ENCODE data around the gene SRD5A1. TPM values are rescaled to one million over a fixed set of nuclear protein-coding genes. Genes with fewer than 3 reads are reported as not detected.

The SRD5A1 gene
- total RNA-seq, 1 donor from 2014 or later, result 4.2 TPM

GRCh38 chr5:6602441-6602840, 30.8 kb upstream of the SRD5A1 start:
- intact Hi-C loops (cut with DNase I), result no loop called here
- DNase-seq (ENCODE audit: low spot score), result no peak

- no peak for DNase-seq (ENCODE audit: low spot score)
- intact Hi-C loops (cut with DNase I), result no loop called here
Observed at GRCh38 chr5:6603643-6604042, 29.6 kb upstream of the SRD5A1 start.

GRCh38 chr5:6604341-6604740, 28.9 kb upstream of the SRD5A1 start:
- intact Hi-C loops (cut with DNase I), result no loop called here
- no peak for DNase-seq (ENCODE audit: low spot score)

GRCh38 chr5:6604946-6605345, 28.3 kb upstream of the SRD5A1 start:
- no peak for DNase-seq (ENCODE audit: low spot score)
- intact Hi-C loops (cut with DNase I), result no loop called here

- DNase-seq (ENCODE audit: low spot score), result no peak
- intact Hi-C loops (cut with DNase I), result no loop called here
Observed at GRCh38 chr5:6606884-6607558, 26.2 kb upstream of the SRD5A1 start.

- intact Hi-C loops (cut with DNase I), result no loop called here
Observed at GRCh38 chr5:6607559-6607936, 25.7 kb upstream of the SRD5A1 start.

GRCh38 chr5:6608016-6608415, 25.2 kb upstream of the SRD5A1 start:
- no peak for DNase-seq (ENCODE audit: low spot score)
- intact Hi-C loops (cut with DNase I), result no loop called here

More at GRCh38 chr5:6607559-6607936, 25.7 kb upstream of the SRD5A1 start:
- no peak for DNase-seq (ENCODE audit: low spot score)

GRCh38 chr5:6611334-6612256, 21.6 kb upstream of the SRD5A1 start:
- intact Hi-C loops (cut with DNase I), result no loop called here
- no peak for DNase-seq (ENCODE audit: low spot score)

- intact Hi-C loops (cut with DNase I), result no loop called here
- no peak for DNase-seq (ENCODE audit: low spot score)
Observed at GRCh38 chr5:6615034-6615815, 18.0 kb upstream of the SRD5A1 start.

GRCh38 chr5:6616632-6617031, 16.6 kb upstream of the SRD5A1 start:
- intact Hi-C loops (cut with DNase I), result no loop called here
- no peak for DNase-seq (ENCODE audit: low spot score)

- no peak for DNase-seq (ENCODE audit: low spot score)
- intact Hi-C loops (cut with DNase I), result no loop called here
Observed at GRCh38 chr5:6623228-6623627, 10.0 kb upstream of the SRD5A1 start.

- intact Hi-C loops (cut with DNase I), result no loop called here
- DNase-seq (ENCODE audit: low spot score), result no peak
Observed at GRCh38 chr5:6623941-6624340, 9.3 kb upstream of the SRD5A1 start.

- DNase-seq (ENCODE audit: low spot score), result no peak
- intact Hi-C loops (cut with DNase I), result no loop called here
Observed at GRCh38 chr5:6626508-6626907, 6.7 kb upstream of the SRD5A1 start.

- intact Hi-C loops (cut with DNase I), result no loop called here
- DNase-seq (ENCODE audit: low spot score), result no peak
Observed at GRCh38 chr5:6631441-6631840, 1.8 kb upstream of the SRD5A1 start.

GRCh38 chr5:6632324-6632887, 834 bp upstream of the SRD5A1 start:
- intact Hi-C loops (cut with DNase I), result loop anchor here (1.0 to 2.0 kb wide), 2 partner anchors 80 to 112 kb away; no protein-coding TSS in a partner anchor
- no peak for DNase-seq (ENCODE audit: low spot score)

GRCh38 chr5:6633469-6634245, 417 bp downstream of the SRD5A1 start:
- peak; percentile 78 for DNase-seq (ENCODE audit: low spot score)
- intact Hi-C loops (cut with DNase I), result loop anchor here (2.0 kb wide), 1 partner anchor 111 kb away; no protein-coding TSS in a partner anchor

- intact Hi-C loops (cut with DNase I), result no loop called here
- DNase-seq (ENCODE audit: low spot score), result no peak
Observed at GRCh38 chr5:6634306-6634705, 1.1 kb downstream of the SRD5A1 start.

GRCh38 chr5:6634788-6635430, 1.7 kb downstream of the SRD5A1 start:
- no peak for DNase-seq (ENCODE audit: low spot score)
- intact Hi-C loops (cut with DNase I), result no loop called here

GRCh38 chr5:6636293-6636692, 3.1 kb downstream of the SRD5A1 start:
- intact Hi-C loops (cut with DNase I), result no loop called here
- no peak for DNase-seq (ENCODE audit: low spot score)
